MM.1S (cell line): Measurements from ENCODE around the gene ADAP1.

ENCODE experiments used
- CTCF ChIP-seq: fragments of 300-600 bp; sonication (generic); IDR thresholded peaks from 2 replicates; pipeline ENCODE4 v1.5.1; 2016; ENCODE audit warnings: antibody characterized with exemption, low read length, mixed read lengths
- EZH2 ChIP-seq: fragments of 300-600 bp; sonication (generic); optimal IDR thresholded peaks from 2 replicates; pipeline ENCODE3; 2017; ENCODE audit warnings: low read depth, mild to moderate bottlenecking, antibody characterized with exemption, low read length, mixed read lengths

GRCh38 chr7:920351-921070, 34.0 kb downstream of the ADAP1 start:
- no peak for TF ChIP-seq CTCF
- TF ChIP-seq EZH2, result no peak
